MG63 (cell line): ENCODE data around the gene PWWP2A. TPM values are rescaled to one million over a fixed set of nuclear protein-coding genes. Genes with fewer than 3 reads are reported as not detected.
A peak's percentile ranks its signal among the peaks of the same experiment; 100 is the strongest.
"Not testable (repeated sequence)": the region's sequence is repeated elsewhere in the genome, so short reads cannot be mapped to it uniquely, and the experiment has no call there.

Experiments
- DNase-seq: peaks from one replicate; pipeline ENCODE4 v3.0.0-alpha.2; 2020
- H3K27me3 ChIP-seq: fragments of 250-450 bp; sonication (Bioruptor Pico); 2 replicates; pipeline ENCODE4 v1.5.1; 2020; ENCODE audit warnings: mild to moderate bottlenecking, moderate library complexity
- H3K36me3 ChIP-seq: fragments of 250-450 bp; sonication (Bioruptor Pico); 2 replicates; pipeline ENCODE4 v1.5.1; 2020; ENCODE audit warnings: mild to moderate bottlenecking, moderate library complexity
- H3K4me3 ChIP-seq: fragments of 250-450 bp; sonication (Bioruptor Pico); 2 replicates; pipeline ENCODE4 v1.5.1; 2020; ENCODE audit warnings: mild to moderate bottlenecking, moderate library complexity
- H3K9me3 ChIP-seq: fragments of 250-450 bp; sonication (Bioruptor Pico); 2 replicates; pipeline ENCODE4 v1.5.1; 2020; ENCODE audit warnings: mild to moderate bottlenecking, moderate library complexity
- total RNA-seq: library from RNA; depleted of rRNA; stranded (reverse); fragments of >200 nt; shearing (Covaris generic); gene quantifications from 2 replicates; pipeline ENCODE4 v1.2.3, GENCODE V29; 2014; ENCODE audit warnings: low replicate concordance

PWWP2A gene
- total RNA-seq, 1 experiment from 2014 or later: 20.4 TPM

GRCh38 chr5:160151017-160151416 is 31.8 kb upstream of the PWWP2A start:
- H3K9me3 ChIP-seq: no peaks in the 10 kb centered on the region
- H3K4me3 ChIP-seq: no peak overlapping the region

GRCh38 chr5:160150381-160150780 is 31.1 kb upstream of the PWWP2A start:
- Histone ChIP-seq H3K27me3 (no peaks in the 10 kb centered on the region), H3K4me3 (no peak overlapping the region), H3K36me3 (no peaks in the 10 kb centered on the region), H3K9me3 (no peaks in the 10 kb centered on the region)
- DNase-seq: no peak

More at GRCh38 chr5:160151017-160151416, 31.8 kb upstream of the PWWP2A start:
- Histone ChIP-seq H3K36me3 (no peaks in the 10 kb centered on the region), H3K27me3 (no peaks in the 10 kb centered on the region)
- DNase-seq: no peak

- DNase-seq, H3K36me3 ChIP-seq, H3K4me3 ChIP-seq, H3K9me3 ChIP-seq, H3K27me3 ChIP-seq: not testable (repeated sequence)
Measured at GRCh38 chr5:160144436-160144835, 25.2 kb upstream of the PWWP2A start.

GRCh38 chr5:160134332-160134731 is 15.1 kb upstream of the PWWP2A start:
- Histone ChIP-seq H3K9me3 (no peaks in the 10 kb centered on the region), H3K27me3 (no peaks in the 10 kb centered on the region), H3K4me3 (no peak overlapping the region), H3K36me3 (no peaks in the 10 kb centered on the region)
- no peak for DNase-seq

- DNase-seq: no peak
- H3K27me3 ChIP-seq: no peaks in the 10 kb centered on the region
- H3K9me3 ChIP-seq: no peaks in the 10 kb centered on the region
- H3K36me3 ChIP-seq: no peaks in the 10 kb centered on the region
- H3K4me3 ChIP-seq: no peak overlapping the region
Measured at GRCh38 chr5:160133918-160134304, 14.7 kb upstream of the PWWP2A start.

GRCh38 chr5:160133071-160133917 is 14.0 kb upstream of the PWWP2A start:
- Histone ChIP-seq H3K9me3 (no peaks in the 10 kb centered on the region), H3K36me3 (no peaks in the 10 kb centered on the region), H3K4me3 (no peak overlapping the region), H3K27me3 (no peaks in the 10 kb centered on the region)
- no peak for DNase-seq

GRCh38 chr5:160129841-160130240 is 10.6 kb upstream of the PWWP2A start:
- DNase-seq: peak; percentile 76
- Histone ChIP-seq H3K27me3 (no peaks in the 10 kb centered on the region), H3K4me3 (no peak overlapping the region), H3K9me3 (peaks cover 12% of the 10 kb centered on the region), H3K36me3 (no peaks in the 10 kb centered on the region)

GRCh38 chr5:160128632-160129031 is 9.4 kb upstream of the PWWP2A start:
- no peak overlapping the region for H3K4me3 ChIP-seq
- DNase-seq: no peak
- H3K27me3 ChIP-seq: no peaks in the 10 kb centered on the region
- H3K9me3 ChIP-seq: peaks cover 12% of the 10 kb centered on the region
- no peaks in the 10 kb centered on the region for H3K36me3 ChIP-seq

- DNase-seq: no peak
- peaks cover 27% of the 10 kb centered on the region for H3K36me3 ChIP-seq
- H3K4me3 ChIP-seq: 0 out of 2 replicates have a peak overlapping the region, but pooled peaks have one; percentile 2
- H3K27me3 ChIP-seq: no peaks in the 10 kb centered on the region
- no peaks in the 10 kb centered on the region for H3K9me3 ChIP-seq
Measured at GRCh38 chr5:160119905-160120266, 636 bp upstream of the PWWP2A start.

- no peaks in the 10 kb centered on the region for H3K9me3 ChIP-seq
- H3K36me3 ChIP-seq: peaks cover 37% of the 10 kb centered on the region
- peak; percentile 44 for DNase-seq
- no peaks in the 10 kb centered on the region for H3K27me3 ChIP-seq
- peak overlapping the region; percentile 74 for H3K4me3 ChIP-seq
Measured at GRCh38 chr5:160118349-160119141, 705 bp downstream of the PWWP2A start.

GRCh38 chr5:160116991-160117390 is 2.3 kb downstream of the PWWP2A start:
- Histone ChIP-seq H3K9me3 (no peaks in the 10 kb centered on the region), H3K36me3 (peaks cover 52% of the 10 kb centered on the region), H3K4me3 (no peak overlapping the region), H3K27me3 (no peaks in the 10 kb centered on the region)
- DNase-seq: no peak

- H3K27me3 ChIP-seq: no peaks in the 10 kb centered on the region
- H3K4me3 ChIP-seq: no peak overlapping the region
- H3K36me3 ChIP-seq: peaks cover 56% of the 10 kb centered on the region
- no peak for DNase-seq
- no peaks in the 10 kb centered on the region for H3K9me3 ChIP-seq
Measured at GRCh38 chr5:160108124-160108523, 11.1 kb downstream of the PWWP2A start.

- no peaks in the 10 kb centered on the region for H3K27me3 ChIP-seq
- no peak overlapping the region for H3K4me3 ChIP-seq
- DNase-seq: no peak
- no peaks in the 10 kb centered on the region for H3K9me3 ChIP-seq
- H3K36me3 ChIP-seq: peaks cover 45% of the 10 kb centered on the region
Measured at GRCh38 chr5:160105686-160106360, 13.4 kb downstream of the PWWP2A start.

GRCh38 chr5:160097991-160098390 is 21.3 kb downstream of the PWWP2A start:
- Histone ChIP-seq H3K4me3 (no peak overlapping the region), H3K27me3 (no peaks in the 10 kb centered on the region), H3K9me3 (no peaks in the 10 kb centered on the region), H3K36me3 (peaks cover 49% of the 10 kb centered on the region)
- DNase-seq: no peak

- peaks cover 55% of the 10 kb centered on the region for H3K36me3 ChIP-seq
- no peak overlapping the region for H3K4me3 ChIP-seq
- H3K27me3 ChIP-seq: no peaks in the 10 kb centered on the region
- no peaks in the 10 kb centered on the region for H3K9me3 ChIP-seq
- DNase-seq: no peak
Measured at GRCh38 chr5:160096178-160096577, 23.1 kb downstream of the PWWP2A start.

GRCh38 chr5:160092960-160093707 is 26.1 kb downstream of the PWWP2A start:
- DNase-seq: no peak
- Histone ChIP-seq H3K27me3 (no peaks in the 10 kb centered on the region), H3K9me3 (no peaks in the 10 kb centered on the region), H3K4me3 (no peak overlapping the region), H3K36me3 (peaks cover 35% of the 10 kb centered on the region)
